Astrocyte of the cerebellum (primary cell): ENCODE data around the gene UGGT2.

Experiments used
- DNase-seq: peaks from one replicate; pipeline ENCODE4 v3.0.0-alpha.2; 2011; ENCODE audit warnings: low read depth
- H3K4me3 ChIP-seq: 2 replicates; pipeline ENCODE4 v1.5.1; 2011; ENCODE audit warnings: mild to moderate bottlenecking, low read depth, low read length, moderate library complexity
- in situ Hi-C: cut with HindIII; loops from 2 replicates; pipeline ENCODE4 v1.10.0; 2017; ENCODE audit warnings: low sequenced_read_pairs
- TF ChIP-seq, protein P1 (sequence below): IDR thresholded peaks from 2 replicates; pipeline ENCODE4 v1.5.1; 2012; ENCODE audit warnings: low read length, low read depth, moderate library complexity, mild to moderate bottlenecking; ENCODE audit errors: missing control alignments

The UGGT2 gene

DNA sequence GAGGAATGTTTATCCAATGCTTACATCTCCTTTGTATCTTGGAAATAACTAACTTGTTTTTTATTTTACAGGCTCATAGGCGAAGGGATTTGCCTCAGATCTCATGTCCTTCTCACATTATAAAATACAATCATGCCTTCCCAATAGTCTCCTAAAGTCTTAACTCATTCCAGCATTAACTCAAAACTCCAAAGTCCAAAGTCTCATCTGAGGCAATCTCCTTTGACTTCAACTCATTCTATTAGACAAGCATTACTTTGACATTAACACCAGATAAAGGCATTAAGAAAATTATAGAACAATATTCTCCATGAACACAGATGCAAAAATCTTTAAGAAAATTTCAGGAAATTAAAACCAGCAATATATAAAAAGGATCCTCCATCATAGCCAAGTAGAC, 238.7 kb downstream of the UGGT2 start:
- in situ Hi-C loops = no loop called here
- TF ChIP-seq, protein P1, sequence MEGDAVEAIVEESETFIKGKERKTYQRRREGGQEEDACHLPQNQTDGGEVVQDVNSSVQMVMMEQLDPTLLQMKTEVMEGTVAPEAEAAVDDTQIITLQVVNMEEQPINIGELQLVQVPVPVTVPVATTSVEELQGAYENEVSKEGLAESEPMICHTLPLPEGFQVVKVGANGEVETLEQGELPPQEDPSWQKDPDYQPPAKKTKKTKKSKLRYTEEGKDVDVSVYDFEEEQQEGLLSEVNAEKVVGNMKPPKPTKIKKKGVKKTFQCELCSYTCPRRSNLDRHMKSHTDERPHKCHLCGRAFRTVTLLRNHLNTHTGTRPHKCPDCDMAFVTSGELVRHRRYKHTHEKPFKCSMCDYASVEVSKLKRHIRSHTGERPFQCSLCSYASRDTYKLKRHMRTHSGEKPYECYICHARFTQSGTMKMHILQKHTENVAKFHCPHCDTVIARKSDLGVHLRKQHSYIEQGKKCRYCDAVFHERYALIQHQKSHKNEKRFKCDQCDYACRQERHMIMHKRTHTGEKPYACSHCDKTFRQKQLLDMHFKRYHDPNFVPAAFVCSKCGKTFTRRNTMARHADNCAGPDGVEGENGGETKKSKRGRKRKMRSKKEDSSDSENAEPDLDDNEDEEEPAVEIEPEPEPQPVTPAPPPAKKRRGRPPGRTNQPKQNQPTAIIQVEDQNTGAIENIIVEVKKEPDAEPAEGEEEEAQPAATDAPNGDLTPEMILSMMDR = no peak
- DNase-seq = no peak
- H3K4me3 ChIP-seq = no peak overlapping the region

DNA sequence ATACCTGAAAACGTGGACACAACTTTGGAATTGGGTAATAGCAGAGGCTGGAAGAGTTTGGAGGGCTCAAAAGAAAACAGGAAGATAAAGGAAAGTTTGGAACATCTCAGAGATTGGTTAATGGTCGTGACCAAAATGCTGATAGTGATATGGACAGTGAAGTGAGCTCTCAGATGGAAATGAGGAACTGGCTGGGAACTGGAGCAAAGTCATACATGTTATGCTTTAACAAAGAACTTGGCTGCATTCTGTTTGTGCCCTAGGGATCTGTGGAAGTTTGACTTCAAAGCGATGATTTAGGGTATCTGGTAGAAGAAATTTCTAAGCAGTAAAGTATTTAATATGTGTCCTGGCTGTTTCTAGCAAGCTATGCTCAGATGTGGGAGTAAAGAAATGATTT, 240.1 kb downstream of the UGGT2 start:
- in situ Hi-C loops = no loop called here
- DNase-seq = no peak
- H3K4me3 ChIP-seq = no peak overlapping the region
- TF ChIP-seq, protein P1 = no peak

DNA sequence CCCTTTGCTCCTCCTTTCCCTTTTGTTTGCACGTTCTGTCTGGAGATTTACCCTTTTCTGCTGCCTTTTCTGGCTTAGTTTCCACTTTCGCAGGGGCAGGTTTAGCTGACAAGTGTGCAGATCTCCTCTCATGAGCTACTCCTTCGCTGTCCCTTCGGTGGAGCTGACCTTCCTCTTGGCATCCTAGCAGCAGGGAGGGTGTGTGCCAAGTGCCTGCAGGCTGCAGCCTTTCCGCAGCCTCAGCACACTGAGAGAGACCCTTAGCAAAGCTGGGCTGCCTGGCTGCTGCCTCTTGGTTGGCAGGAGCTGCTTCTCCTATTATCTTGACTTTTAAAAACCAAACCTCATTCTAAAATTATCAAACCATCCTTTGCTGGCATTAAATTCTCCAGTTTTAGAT, 243.8 kb downstream of the UGGT2 start:
- DNase-seq = no peak
- in situ Hi-C loops = no loop called here
- H3K4me3 ChIP-seq = no peak overlapping the region
- TF ChIP-seq, protein P1 = no peak

DNA sequence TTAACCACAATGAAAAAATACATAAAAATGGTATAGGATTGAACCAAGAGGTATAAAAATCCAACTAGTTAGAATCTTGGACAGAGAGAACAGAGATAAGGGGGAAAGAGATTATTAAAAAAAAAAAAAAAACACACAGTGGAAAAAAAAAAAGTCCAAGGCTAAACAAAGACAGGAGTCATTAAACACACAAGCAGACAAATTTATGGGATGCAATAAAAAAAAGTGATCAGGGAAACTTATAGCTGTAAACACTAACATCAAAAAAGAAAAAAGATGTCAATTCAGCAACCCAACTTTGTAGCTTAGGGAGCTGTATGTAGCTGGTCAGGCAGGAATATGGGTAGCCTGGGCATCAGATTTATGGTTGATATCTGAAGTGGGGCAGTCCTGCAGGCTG, 247.3 kb downstream of the UGGT2 start:
- in situ Hi-C loops = no loop called here
- DNase-seq = no peak
- TF ChIP-seq, protein P1 = no peak
- H3K4me3 ChIP-seq = no peak overlapping the region

DNA sequence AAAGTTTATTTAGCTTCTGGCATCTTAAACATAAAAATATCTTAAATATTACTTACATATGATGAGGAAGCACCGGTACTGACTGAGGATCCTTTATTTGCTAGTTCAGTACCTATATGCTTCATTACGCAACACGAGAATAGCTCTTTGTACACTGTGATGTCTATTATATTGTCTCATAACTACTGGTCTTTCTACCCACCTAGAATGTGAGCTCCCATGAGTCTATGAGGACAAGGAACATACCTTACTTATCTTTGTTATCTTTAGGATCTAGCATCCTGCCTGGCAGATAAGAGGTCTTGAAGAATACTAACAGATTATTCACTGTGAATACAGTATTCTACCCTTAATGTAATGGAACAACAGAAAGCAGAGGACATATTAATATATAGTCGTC, 251.4 kb downstream of the UGGT2 start:
- in situ Hi-C loops = no loop called here
- DNase-seq = no peak
- TF ChIP-seq, protein P1 = no peak
- H3K4me3 ChIP-seq = no peak overlapping the region

DNA sequence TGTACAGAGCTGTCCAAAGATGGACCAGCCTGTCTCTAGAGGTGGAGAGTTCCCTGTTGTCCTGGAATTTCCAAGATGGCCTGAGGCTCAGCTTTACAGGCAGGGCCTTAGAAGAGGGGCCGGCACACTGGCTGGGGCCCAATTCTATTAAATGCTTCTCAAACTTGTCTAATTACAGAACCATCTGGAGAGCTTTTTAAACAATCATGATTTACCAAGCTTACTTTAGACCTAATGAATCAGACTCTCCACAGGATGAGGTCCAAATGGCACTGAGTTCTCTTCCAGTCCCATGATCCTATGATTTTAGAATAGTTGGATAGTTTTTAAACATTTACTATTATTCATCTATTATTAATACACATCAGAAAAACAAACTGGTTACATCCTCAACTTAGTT, 252.8 kb downstream of the UGGT2 start:
- in situ Hi-C loops = no loop called here
- no peak overlapping the region for H3K4me3 ChIP-seq
- DNase-seq = no peak
- TF ChIP-seq, protein P1 = no peak

DNA sequence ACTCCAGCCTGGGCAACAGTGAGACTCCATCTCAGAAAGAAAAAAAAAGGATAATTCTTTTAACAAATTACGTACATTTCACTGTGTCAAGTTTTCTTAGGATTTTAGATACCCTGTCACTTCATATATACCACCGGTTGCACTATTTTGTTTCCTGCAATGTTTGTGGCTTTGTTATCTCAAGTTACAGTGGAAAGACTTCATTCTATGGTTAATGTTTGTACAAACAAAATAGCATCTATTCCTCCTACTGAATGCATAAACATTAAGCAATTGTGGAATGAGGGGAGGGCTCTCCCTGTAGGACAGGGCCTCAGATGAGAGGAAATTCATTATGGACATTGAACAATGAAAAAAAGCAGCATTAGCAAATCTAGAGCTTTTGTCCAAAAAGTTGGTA, 256.2 kb downstream of the UGGT2 start:
- no peak overlapping the region for H3K4me3 ChIP-seq
- in situ Hi-C loops = no loop called here
- TF ChIP-seq, protein P1 = no peak
- no peak for DNase-seq
